Measurements from ENCODE around the gene BTG3. TPM values are rescaled to one million over a fixed set of nuclear protein-coding genes. Genes with fewer than 3 reads are reported as not detected.

The BTG3 gene
- total RNA-seq, 1 experiment from 2014 or later, result 32.3 TPM

DNA sequence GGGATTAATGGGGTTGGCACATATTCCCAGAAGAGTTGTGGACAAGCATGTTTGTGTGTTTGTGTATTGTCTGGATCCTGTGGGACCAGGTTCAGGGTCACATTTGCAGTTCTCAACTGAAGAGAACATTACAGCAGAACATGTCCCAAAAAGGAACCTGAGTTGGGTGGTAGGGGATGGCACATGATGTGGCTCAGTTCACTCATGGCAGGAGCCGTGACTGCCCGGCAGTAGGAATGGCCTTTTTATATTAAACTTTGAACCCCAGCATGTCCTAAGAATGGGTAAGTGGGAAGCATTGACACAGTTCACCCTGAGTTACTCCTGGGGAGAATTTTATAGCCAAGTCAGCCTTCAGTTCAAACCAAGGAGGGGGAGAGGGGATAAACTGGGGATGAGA, 58.6 kb downstream of the BTG3 start:
- no peak overlapping the region for H3K4me3 Mint-ChIP-seq (ENCODE audit: unreplicated experiment)
- peaks cover 18% of the 10 kb centered on the region for H3K4me1 ChIP-seq
- no TSS peak for BruUV-seq (replicated peaks)
- intact Hi-C loops (cut with micrococcal nuclease; ENCODE audit: unreplicated experiment), result loop anchor here (1.0 kb wide), 2 partner anchors 42 to 167 kb away; no protein-coding TSS in a partner anchor
- H3K4me1 Mint-ChIP-seq (ENCODE audit: low read depth, unreplicated experiment), result peaks cover 46% of the 10 kb centered on the region
- H3K36me3 Mint-ChIP-seq (ENCODE audit: insufficient read depth, unreplicated experiment), result peaks cover 96% of the 10 kb centered on the region
- TF ChIP-seq, protein P1, sequence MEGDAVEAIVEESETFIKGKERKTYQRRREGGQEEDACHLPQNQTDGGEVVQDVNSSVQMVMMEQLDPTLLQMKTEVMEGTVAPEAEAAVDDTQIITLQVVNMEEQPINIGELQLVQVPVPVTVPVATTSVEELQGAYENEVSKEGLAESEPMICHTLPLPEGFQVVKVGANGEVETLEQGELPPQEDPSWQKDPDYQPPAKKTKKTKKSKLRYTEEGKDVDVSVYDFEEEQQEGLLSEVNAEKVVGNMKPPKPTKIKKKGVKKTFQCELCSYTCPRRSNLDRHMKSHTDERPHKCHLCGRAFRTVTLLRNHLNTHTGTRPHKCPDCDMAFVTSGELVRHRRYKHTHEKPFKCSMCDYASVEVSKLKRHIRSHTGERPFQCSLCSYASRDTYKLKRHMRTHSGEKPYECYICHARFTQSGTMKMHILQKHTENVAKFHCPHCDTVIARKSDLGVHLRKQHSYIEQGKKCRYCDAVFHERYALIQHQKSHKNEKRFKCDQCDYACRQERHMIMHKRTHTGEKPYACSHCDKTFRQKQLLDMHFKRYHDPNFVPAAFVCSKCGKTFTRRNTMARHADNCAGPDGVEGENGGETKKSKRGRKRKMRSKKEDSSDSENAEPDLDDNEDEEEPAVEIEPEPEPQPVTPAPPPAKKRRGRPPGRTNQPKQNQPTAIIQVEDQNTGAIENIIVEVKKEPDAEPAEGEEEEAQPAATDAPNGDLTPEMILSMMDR (IDR thresholded peaks at IDR 0.05; ENCODE audit: insufficient read depth in 1 of 2, low read depth in 1 of 2, low read length in 1 of 2, severe bottlenecking in 1 of 2, unreplicated experiment in 1 of 2), result no peak
- ChIA-PET CTCF (interaction anchor here (0.7 to 1.2 kb wide), 14 partner anchors 16 to 167 kb away, joined by 3 to 36 read pairs (median 3); no protein-coding TSS in a partner anchor), POLR2A (no interaction called here)
- H3K4me3 ChIP-seq (ENCODE audit: low read depth, low read length), result no peak overlapping the region
- no peak for DNase-seq
- no peaks in the 10 kb centered on the region for H3K9me3 Mint-ChIP-seq (ENCODE audit: unreplicated experiment)
- peaks cover 1% of the 10 kb centered on the region for H3K36me3 ChIP-seq (ENCODE audit: control insufficient read depth, insufficient read depth, low read length)
- H3K27me3 ChIP-seq (replicated peaks; ENCODE audit: control insufficient read depth, insufficient read depth, low read length), result no peaks in the 10 kb centered on the region
- H3K27ac Mint-ChIP-seq (ENCODE audit: unreplicated experiment), result peak overlapping the region; percentile 65
- H3K27me3 Mint-ChIP-seq (ENCODE audit: insufficient read depth, unreplicated experiment), result no peaks in the 10 kb centered on the region
- no peaks in the 10 kb centered on the region for H3K9me3 ChIP-seq

DNA sequence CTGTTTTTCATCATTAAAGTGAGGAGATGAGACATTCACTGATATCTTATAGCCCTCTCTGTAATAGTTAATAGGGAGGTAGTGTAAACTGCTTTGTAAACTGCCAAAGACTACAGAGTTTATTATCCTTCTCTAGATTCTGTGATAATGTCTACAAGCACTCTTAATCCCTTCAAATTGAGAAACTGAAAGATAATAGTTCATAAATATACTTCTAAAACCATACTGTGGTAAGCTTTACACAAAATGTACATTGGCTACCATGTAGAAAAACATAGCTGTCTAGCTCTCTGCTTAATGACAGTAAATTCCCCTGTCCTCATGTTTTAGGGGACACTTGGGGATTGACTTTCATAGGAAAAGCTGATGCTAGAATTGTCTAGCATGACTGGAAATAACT, 60.3 kb downstream of the BTG3 start:
- Histone ChIP-seq H3K36me3 (ENCODE audit: control insufficient read depth, insufficient read depth, low read length) (peaks cover 1% of the 10 kb centered on the region), H3K4me1 (peaks cover 21% of the 10 kb centered on the region), H3K4me3 (ENCODE audit: low read depth, low read length) (no peak overlapping the region), H3K27me3 (replicated peaks; ENCODE audit: control insufficient read depth, insufficient read depth, low read length) (no peaks in the 10 kb centered on the region), H3K9me3 (no peaks in the 10 kb centered on the region)
- TF ChIP-seq, protein P1 (IDR thresholded peaks at IDR 0.05; ENCODE audit: insufficient read depth in 1 of 2, low read depth in 1 of 2, low read length in 1 of 2, severe bottlenecking in 1 of 2, unreplicated experiment in 1 of 2), result no peak
- Mint-ChIP-seq H3K4me1 (ENCODE audit: low read depth, unreplicated experiment) (peaks cover 57% of the 10 kb centered on the region), H3K27ac (ENCODE audit: unreplicated experiment) (no peak overlapping the region), H3K9me3 (ENCODE audit: unreplicated experiment) (no peaks in the 10 kb centered on the region), H3K36me3 (ENCODE audit: insufficient read depth, unreplicated experiment) (peaks cover 93% of the 10 kb centered on the region), H3K4me3 (ENCODE audit: unreplicated experiment) (no peak overlapping the region), H3K27me3 (ENCODE audit: insufficient read depth, unreplicated experiment) (no peaks in the 10 kb centered on the region)
- BruUV-seq (replicated peaks), result no TSS peak
- intact Hi-C loops (cut with micrococcal nuclease; ENCODE audit: unreplicated experiment), result no loop called here
- POLR2A ChIA-PET, result no interaction called here
- CTCF ChIA-PET, result no interaction called here
- DNase-seq, result no peak

GRCh38 chr21:17550671-17551308, 61.9 kb downstream of the BTG3 start:
- H3K36me3 ChIP-seq (ENCODE audit: control insufficient read depth, insufficient read depth, low read length), result peaks cover 1% of the 10 kb centered on the region
- no TSS peak for BruUV-seq (replicated peaks)
- peaks cover 92% of the 10 kb centered on the region for H3K36me3 Mint-ChIP-seq (ENCODE audit: insufficient read depth, unreplicated experiment)
- no peaks in the 10 kb centered on the region for H3K9me3 ChIP-seq
- POLR2A ChIA-PET, result no interaction called here
- CTCF ChIA-PET, result no interaction called here
- H3K4me1 Mint-ChIP-seq (ENCODE audit: low read depth, unreplicated experiment), result peaks cover 57% of the 10 kb centered on the region
- H3K27ac Mint-ChIP-seq (ENCODE audit: unreplicated experiment), result peak overlapping the region; percentile 40
- peak in 1 of 2 experiments; percentile 22 for DNase-seq
- no peak overlapping the region for H3K4me3 Mint-ChIP-seq (ENCODE audit: unreplicated experiment)
- H3K4me3 ChIP-seq (ENCODE audit: low read depth, low read length), result no peak overlapping the region
- TF ChIP-seq, protein P1 (IDR thresholded peaks at IDR 0.05; ENCODE audit: insufficient read depth in 1 of 2, low read depth in 1 of 2, low read length in 1 of 2, severe bottlenecking in 1 of 2, unreplicated experiment in 1 of 2), result no peak
- intact Hi-C loops (cut with micrococcal nuclease; ENCODE audit: unreplicated experiment), result loop anchor here (1.0 kb wide), 1 partner anchor 8 kb away; no protein-coding TSS in a partner anchor
- no peaks in the 10 kb centered on the region for H3K27me3 Mint-ChIP-seq (ENCODE audit: insufficient read depth, unreplicated experiment)
- H3K9me3 Mint-ChIP-seq (ENCODE audit: unreplicated experiment), result no peaks in the 10 kb centered on the region
- H3K4me1 ChIP-seq, result peaks cover 21% of the 10 kb centered on the region
- H3K27me3 ChIP-seq (replicated peaks; ENCODE audit: control insufficient read depth, insufficient read depth, low read length), result no peaks in the 10 kb centered on the region
